Measurements from ENCODE around the gene DLL3.
A peak's percentile ranks its signal among the peaks of the same experiment; 100 is the strongest.
"Not testable (repeated sequence)": the region's sequence is repeated elsewhere in the genome, so short reads cannot be mapped to it uniquely, and the experiment has no call there.

Gene DLL3

GRCh38 chr19:39498798-39499642 is at the start of gene DLL3:
Gene DLL3 (plus strand): TSS chr19:39498947. CDS start chr19:39498975, 28 bp downstream.
- DNase-seq: peak; percentile 67

GRCh38 chr19:39449116-39449797 is 49.5 kb upstream of the DLL3 start:
- no peak for DNase-seq

GRCh38 chr19:39451257-39451656 is 47.5 kb upstream of the DLL3 start:
- not testable (repeated sequence) for DNase-seq

- no peak for DNase-seq
Measured at GRCh38 chr19:39463403-39463802, 35.3 kb upstream of the DLL3 start.

GRCh38 chr19:39465956-39466747 is 32.6 kb upstream of the DLL3 start:
- DNase-seq: no peak

- no peak for DNase-seq
Measured at GRCh38 chr19:39467941-39468340, 30.8 kb upstream of the DLL3 start.

GRCh38 chr19:39469036-39469435 is 29.7 kb upstream of the DLL3 start:
- DNase-seq: no peak

GRCh38 chr19:39469567-39469966 is 29.2 kb upstream of the DLL3 start:
- no peak for DNase-seq

GRCh38 chr19:39470724-39471339 is 27.9 kb upstream of the DLL3 start:
- DNase-seq: no peak

GRCh38 chr19:39471756-39472536 is 26.8 kb upstream of the DLL3 start:
- no peak for DNase-seq

- DNase-seq: no peak
Measured at GRCh38 chr19:39472746-39473442, 25.9 kb upstream of the DLL3 start.

- DNase-seq: no peak
Measured at GRCh38 chr19:39473443-39473960, 25.2 kb upstream of the DLL3 start.

- peak; percentile 23 for DNase-seq
Measured at GRCh38 chr19:39474139-39474620, 24.6 kb upstream of the DLL3 start.

- no peak for DNase-seq
Measured at GRCh38 chr19:39475748-39476147, 23.0 kb upstream of the DLL3 start.

- not testable (repeated sequence) for DNase-seq
Measured at GRCh38 chr19:39479319-39479801, 19.4 kb upstream of the DLL3 start.

- no peak for DNase-seq
Measured at GRCh38 chr19:39479916-39480315, 18.8 kb upstream of the DLL3 start.

GRCh38 chr19:39480337-39481228 is 18.2 kb upstream of the DLL3 start, which contains the start of gene TIMM50:
Gene TIMM50 (plus strand): TSS chr19:39480838. CDS start chr19:39480854, 16 bp downstream.
- peak; percentile 95 for DNase-seq

GRCh38 chr19:39481229-39481545 is 17.6 kb upstream of the DLL3 start:
- DNase-seq: no peak

- no peak for DNase-seq
Measured at GRCh38 chr19:39481676-39482075, 17.1 kb upstream of the DLL3 start.

- DNase-seq: no peak
Measured at GRCh38 chr19:39483141-39483540, 15.6 kb upstream of the DLL3 start.
